DOHH2 (cell line): ENCODE results near the gene PTGIS.
"Not testable (repeated sequence)": the region's sequence is repeated elsewhere in the genome, so short reads cannot be mapped to it uniquely, and the experiment has no call there.

Experiments used
- EZH2phosphoT487 ChIP-seq: fragments of 200-600 bp; sonication (generic); IDR thresholded peaks from 2 replicates; pipeline ENCODE4 v1.6.1; 2017; ENCODE audit warnings: borderline replicate concordance, mild to moderate bottlenecking, antibody characterized with exemption, low read length, moderate library complexity, mixed read lengths
- TF ChIP-seq, protein P1 (sequence below): fragments of 200-600 bp; sonication (generic); IDR thresholded peaks from one replicate; pipeline ENCODE4 v1.5.1; 2014; ENCODE audit warnings: antibody characterized with exemption, mild to moderate bottlenecking, low read depth, low read length; ENCODE audit not compliant: poor library complexity, severe bottlenecking

DNA sequence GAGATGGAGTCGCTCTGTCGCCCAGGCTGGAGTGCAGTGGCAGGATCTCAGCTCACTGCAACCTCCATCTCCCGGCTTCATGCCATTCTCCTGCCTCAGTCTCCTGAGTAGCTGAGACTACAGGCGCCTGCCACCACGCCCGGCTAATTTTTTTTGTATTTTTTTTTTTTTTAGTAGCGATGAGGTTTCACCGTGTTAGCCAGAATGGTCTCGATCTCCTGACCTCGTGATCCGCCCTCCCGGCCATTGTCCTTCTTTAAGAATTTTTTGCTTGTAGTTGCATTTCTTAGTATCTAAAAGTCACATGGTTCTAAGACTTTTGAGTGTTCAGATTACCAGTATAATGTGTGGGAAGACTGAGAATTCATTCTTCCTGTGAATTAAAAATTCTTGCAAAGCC, 2.9 kb downstream of the PTGIS start:
- TF ChIP-seq, protein P1, sequence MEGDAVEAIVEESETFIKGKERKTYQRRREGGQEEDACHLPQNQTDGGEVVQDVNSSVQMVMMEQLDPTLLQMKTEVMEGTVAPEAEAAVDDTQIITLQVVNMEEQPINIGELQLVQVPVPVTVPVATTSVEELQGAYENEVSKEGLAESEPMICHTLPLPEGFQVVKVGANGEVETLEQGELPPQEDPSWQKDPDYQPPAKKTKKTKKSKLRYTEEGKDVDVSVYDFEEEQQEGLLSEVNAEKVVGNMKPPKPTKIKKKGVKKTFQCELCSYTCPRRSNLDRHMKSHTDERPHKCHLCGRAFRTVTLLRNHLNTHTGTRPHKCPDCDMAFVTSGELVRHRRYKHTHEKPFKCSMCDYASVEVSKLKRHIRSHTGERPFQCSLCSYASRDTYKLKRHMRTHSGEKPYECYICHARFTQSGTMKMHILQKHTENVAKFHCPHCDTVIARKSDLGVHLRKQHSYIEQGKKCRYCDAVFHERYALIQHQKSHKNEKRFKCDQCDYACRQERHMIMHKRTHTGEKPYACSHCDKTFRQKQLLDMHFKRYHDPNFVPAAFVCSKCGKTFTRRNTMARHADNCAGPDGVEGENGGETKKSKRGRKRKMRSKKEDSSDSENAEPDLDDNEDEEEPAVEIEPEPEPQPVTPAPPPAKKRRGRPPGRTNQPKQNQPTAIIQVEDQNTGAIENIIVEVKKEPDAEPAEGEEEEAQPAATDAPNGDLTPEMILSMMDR = not testable (repeated sequence)
- not testable (repeated sequence) for TF ChIP-seq EZH2phosphoT487
